IPS-18a (cell line): ENCODE measurements around the gene CAPN9.

Experiments used
- H3K27ac ChIP-seq: one replicate; pipeline ENCODE4 v1.5.1; 2013; ENCODE audit warnings: low read length
- H3K27me3 ChIP-seq: one replicate; pipeline ENCODE4 v1.6.1; 2013; ENCODE audit warnings: mild to moderate bottlenecking, low read length; ENCODE audit not compliant: control insufficient read depth, insufficient read depth
- H3K36me3 ChIP-seq: one replicate; pipeline ENCODE4 v1.6.1; 2013; ENCODE audit warnings: low read depth, low read length; ENCODE audit not compliant: control insufficient read depth
- H3K4me1 ChIP-seq: one replicate; pipeline ENCODE4 v1.6.1; 2013; ENCODE audit warnings: low read depth, low read length; ENCODE audit not compliant: control insufficient read depth
- H3K4me3 ChIP-seq: one replicate; pipeline ENCODE4 v1.5.1; 2013; ENCODE audit warnings: low read length
- H3K9ac ChIP-seq: one replicate; pipeline ENCODE4 v1.6.1; 2013; ENCODE audit warnings: mild to moderate bottlenecking, low read length, moderate library complexity
- H3K9me3 ChIP-seq: one replicate; pipeline ENCODE4 v1.6.1; 2013; ENCODE audit warnings: low read depth, low read length; ENCODE audit not compliant: control insufficient read depth

Gene CAPN9

GRCh38 chr1:230705289-230706019 is 41.7 kb upstream of the CAPN9 start:
- Histone ChIP-seq H3K4me3 (no peak overlapping the region), H3K27ac (no peak overlapping the region), H3K4me1 (peaks cover 6% of the 10 kb centered on the region), H3K9ac (no peak overlapping the region), H3K36me3 (no peaks in the 10 kb centered on the region), H3K27me3 (no peaks in the 10 kb centered on the region), H3K9me3 (no peaks in the 10 kb centered on the region)

GRCh38 chr1:230706020-230706699 is 41.0 kb upstream of the CAPN9 start:
- Histone ChIP-seq H3K27me3 (no peaks in the 10 kb centered on the region), H3K9ac (no peak overlapping the region), H3K9me3 (no peaks in the 10 kb centered on the region), H3K4me3 (no peak overlapping the region), H3K4me1 (peaks cover 6% of the 10 kb centered on the region), H3K36me3 (no peaks in the 10 kb centered on the region), H3K27ac (no peak overlapping the region)

- Histone ChIP-seq H3K36me3 (no peaks in the 10 kb centered on the region), H3K4me1 (peaks cover 6% of the 10 kb centered on the region), H3K9me3 (no peaks in the 10 kb centered on the region), H3K4me3 (no peak overlapping the region), H3K27ac (no peak overlapping the region), H3K27me3 (no peaks in the 10 kb centered on the region), H3K9ac (no peak overlapping the region)
Measured at GRCh38 chr1:230706887-230707731, 40.1 kb upstream of the CAPN9 start.

- Histone ChIP-seq H3K4me1 (peaks cover under 1% of the 10 kb centered on the region), H3K27me3 (no peaks in the 10 kb centered on the region), H3K9ac (no peak overlapping the region), H3K36me3 (no peaks in the 10 kb centered on the region), H3K27ac (no peak overlapping the region), H3K9me3 (no peaks in the 10 kb centered on the region), H3K4me3 (no peak overlapping the region)
Measured at GRCh38 chr1:230707732-230708630, 39.2 kb upstream of the CAPN9 start.

- no peak overlapping the region for H3K27ac ChIP-seq
Measured at GRCh38 chr1:230708631-230709580, 38.3 kb upstream of the CAPN9 start.

GRCh38 chr1:230709619-230710542 is 37.3 kb upstream of the CAPN9 start:
- Histone ChIP-seq H3K4me3 (no peak overlapping the region), H3K9me3 (no peaks in the 10 kb centered on the region), H3K9ac (no peak overlapping the region), H3K27me3 (no peaks in the 10 kb centered on the region), H3K4me1 (no peaks in the 10 kb centered on the region), H3K27ac (no peak overlapping the region), H3K36me3 (no peaks in the 10 kb centered on the region)

More at GRCh38 chr1:230708631-230709580, 38.3 kb upstream of the CAPN9 start:
- Histone ChIP-seq H3K4me1 (no peaks in the 10 kb centered on the region), H3K9me3 (no peaks in the 10 kb centered on the region), H3K27me3 (no peaks in the 10 kb centered on the region), H3K4me3 (no peak overlapping the region), H3K9ac (no peak overlapping the region), H3K36me3 (no peaks in the 10 kb centered on the region)

- no peak overlapping the region for H3K9ac ChIP-seq
- no peaks in the 10 kb centered on the region for H3K4me1 ChIP-seq
- no peaks in the 10 kb centered on the region for H3K9me3 ChIP-seq
- no peaks in the 10 kb centered on the region for H3K27me3 ChIP-seq
- no peaks in the 10 kb centered on the region for H3K36me3 ChIP-seq
- H3K4me3 ChIP-seq, result no peak overlapping the region
- no peak overlapping the region for H3K27ac ChIP-seq
Measured at GRCh38 chr1:230710543-230710904, 36.7 kb upstream of the CAPN9 start.

- Histone ChIP-seq H3K27ac (no peak overlapping the region), H3K9ac (no peak overlapping the region), H3K36me3 (no peaks in the 10 kb centered on the region), H3K4me1 (no peaks in the 10 kb centered on the region), H3K27me3 (no peaks in the 10 kb centered on the region), H3K4me3 (no peak overlapping the region), H3K9me3 (no peaks in the 10 kb centered on the region)
Measured at GRCh38 chr1:230711245-230711644, 35.9 kb upstream of the CAPN9 start.

GRCh38 chr1:230712470-230712942 is 34.7 kb upstream of the CAPN9 start:
- Histone ChIP-seq H3K4me1 (no peaks in the 10 kb centered on the region), H3K9ac (no peak overlapping the region), H3K36me3 (no peaks in the 10 kb centered on the region), H3K27ac (no peak overlapping the region), H3K27me3 (no peaks in the 10 kb centered on the region), H3K9me3 (no peaks in the 10 kb centered on the region), H3K4me3 (no peak overlapping the region)
